ENCODE measurements around the gene SLC25A15.

SLC25A15 gene

DNA sequence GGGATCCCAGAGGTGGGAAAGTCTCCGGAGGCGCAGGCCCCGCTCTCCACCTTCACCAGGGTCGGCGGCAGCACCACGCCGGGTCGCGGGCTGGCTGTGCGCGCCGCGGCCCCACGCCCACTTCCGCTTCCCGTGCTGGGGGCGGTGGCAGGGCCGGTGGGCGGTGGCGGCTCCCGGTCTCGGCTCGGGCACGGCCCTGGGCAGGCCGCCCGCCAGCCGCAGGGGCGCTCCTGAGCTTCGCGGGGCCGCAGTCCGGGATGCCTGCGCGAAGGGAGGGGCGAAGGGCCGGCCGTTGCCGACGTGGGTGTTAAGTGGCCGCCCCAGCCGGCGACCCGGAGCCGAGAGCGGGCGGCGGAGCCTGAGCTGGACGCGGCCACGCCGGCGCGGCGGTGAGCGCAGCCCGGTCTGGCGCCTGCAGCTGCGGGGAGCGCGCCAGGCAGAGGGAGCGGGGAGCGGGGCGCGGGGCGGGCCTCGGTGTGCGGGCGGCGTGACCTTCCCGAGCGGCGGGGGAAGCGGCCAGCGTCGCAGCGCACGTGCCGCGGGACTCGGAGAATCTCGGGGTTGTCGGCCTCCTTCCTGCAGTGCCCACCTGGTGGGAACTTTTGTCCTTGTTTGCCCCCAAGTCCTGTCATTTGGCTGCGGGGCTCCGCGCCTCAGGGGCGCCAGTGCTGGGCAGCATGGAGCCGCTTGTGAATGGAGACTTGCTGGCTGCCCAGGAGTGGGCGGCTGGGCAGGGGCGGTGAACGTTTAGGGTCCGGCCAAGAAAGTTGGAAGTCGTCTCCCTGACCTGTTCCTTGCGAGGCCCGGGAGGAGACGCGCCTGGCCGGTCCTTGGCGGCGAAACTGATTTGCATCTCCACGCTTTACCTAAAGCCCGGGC is at the start of gene SLC25A15:
Gene SLC25A15, plus strand, starts transcription at position 337 of the 879 bp plus-strand sequence. CDS start 3,616 bp downstream, outside the sequence.
- DNase-seq: peak; percentile 77

DNA sequence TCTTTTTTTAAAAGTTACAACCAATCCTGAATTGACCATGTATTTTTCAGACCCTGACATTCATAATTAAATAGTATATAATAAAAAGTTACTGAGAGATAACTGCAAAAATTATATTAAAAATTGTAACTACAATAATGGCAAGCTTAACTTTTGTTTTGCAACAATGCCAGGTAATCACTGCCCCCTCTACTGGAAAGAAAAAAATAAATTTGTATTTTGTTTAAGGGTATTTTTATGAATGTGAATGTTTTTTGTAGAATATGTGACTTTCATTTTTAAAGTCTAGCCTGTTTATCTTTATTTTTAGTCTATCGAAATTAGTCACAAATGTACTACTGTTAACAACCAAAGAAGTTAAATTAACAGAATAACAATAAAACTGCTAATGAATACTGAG is 40.1 kb upstream of the SLC25A15 start:
- no peak for DNase-seq

- no peak for DNase-seq
These were observed 34.2 kb upstream of the SLC25A15 start for GRCh38 chr13:40755082-40755700.

- no peak for DNase-seq
These were observed 33.4 kb upstream of the SLC25A15 start for GRCh38 chr13:40756042-40756441.

GRCh38 chr13:40758811-40759210 is 30.6 kb upstream of the SLC25A15 start:
- no peak for DNase-seq

DNA sequence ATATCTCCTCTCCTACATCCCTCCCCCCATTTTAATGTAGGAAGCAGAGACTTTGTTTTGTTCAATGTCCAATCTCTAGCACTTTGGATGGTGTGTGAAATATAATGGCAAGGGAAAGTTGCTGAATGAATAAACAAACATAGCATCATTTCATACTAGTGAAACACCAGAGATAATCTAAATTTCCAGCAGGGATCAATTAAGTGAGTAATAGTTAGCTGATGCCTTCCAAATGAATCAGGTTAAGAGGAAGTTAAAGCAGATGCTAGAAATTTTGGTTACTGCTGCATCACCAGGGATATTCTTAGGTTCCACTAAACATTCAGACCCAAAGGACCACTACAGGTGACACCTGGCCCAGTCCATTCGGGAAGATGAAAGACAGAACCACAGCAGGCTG is 26.6 kb upstream of the SLC25A15 start:
- DNase-seq: no peak

DNA sequence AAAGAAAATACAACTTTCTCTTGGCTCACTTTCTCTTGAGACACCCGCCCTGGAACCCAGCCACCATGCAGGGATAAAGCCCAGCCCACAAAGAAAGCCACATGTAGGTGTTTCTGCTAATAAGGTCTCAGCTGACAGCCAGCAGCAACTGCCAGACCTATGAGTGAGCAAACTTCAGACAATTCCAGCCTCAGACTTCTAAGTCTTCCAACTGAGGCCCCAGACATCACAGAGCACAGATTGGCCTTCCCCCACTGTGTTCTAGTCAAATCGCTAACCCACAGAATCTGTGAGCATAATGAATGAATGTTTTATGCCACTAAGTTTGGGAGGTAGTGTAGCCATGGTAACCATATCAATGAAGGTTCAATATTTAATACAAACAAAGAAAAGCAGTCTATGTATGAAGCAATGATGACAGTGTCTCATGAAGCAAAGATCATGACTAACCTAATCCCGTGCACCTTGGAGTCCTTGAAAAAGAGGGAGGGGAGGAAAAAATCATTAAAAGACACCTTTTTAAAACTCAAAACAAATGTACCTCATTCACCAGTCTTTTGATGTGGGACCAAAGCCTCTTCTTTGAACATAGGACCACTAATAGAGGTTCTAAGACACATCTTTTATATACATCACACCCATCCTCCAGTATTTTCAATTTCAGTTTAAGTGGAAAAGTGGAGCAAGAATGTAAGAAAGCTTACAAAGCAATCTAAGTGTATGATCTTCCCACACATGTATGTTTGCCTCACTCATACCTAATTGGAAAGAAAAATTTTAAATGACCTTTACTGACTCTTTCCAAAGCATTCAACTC is 24.6 kb upstream of the SLC25A15 start:
- peak; percentile 31 for DNase-seq

DNA sequence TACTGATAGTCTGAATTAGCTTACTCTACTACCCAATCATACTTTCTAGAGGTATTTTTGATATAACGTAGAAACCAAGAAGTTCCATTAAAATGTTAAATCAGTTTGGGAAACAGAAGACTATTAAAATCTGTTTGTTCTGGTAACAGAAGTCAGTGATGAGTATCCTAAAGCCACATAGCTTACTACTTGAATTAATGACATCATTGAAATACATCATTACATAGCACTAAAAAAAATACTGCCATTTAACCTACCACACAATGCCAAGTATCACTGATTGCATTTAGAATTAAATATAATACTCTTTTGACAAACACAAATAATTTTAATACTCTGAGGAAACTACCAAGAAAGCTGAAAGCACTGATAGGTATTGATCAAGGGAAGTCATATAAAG is 23.8 kb upstream of the SLC25A15 start:
- no peak for DNase-seq

DNA sequence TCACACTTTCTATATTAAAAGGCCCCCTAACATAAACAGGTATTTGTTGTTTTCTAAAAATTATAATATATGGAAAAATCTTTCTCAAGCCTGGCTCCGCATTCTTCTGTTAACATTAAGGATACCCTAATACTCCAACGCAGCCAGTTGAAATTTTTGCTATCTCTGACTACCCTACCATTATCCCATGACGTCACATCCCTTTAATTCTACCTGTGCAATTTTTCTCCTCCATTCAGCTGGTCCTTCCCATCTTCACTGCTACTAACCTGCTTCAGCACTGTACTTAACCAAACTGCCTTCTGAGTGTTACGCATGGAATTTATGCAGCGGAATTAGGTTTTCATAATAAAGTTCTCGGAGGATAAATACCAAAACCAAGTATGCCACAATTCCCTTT is 19.4 kb upstream of the SLC25A15 start:
- DNase-seq: no peak

DNA sequence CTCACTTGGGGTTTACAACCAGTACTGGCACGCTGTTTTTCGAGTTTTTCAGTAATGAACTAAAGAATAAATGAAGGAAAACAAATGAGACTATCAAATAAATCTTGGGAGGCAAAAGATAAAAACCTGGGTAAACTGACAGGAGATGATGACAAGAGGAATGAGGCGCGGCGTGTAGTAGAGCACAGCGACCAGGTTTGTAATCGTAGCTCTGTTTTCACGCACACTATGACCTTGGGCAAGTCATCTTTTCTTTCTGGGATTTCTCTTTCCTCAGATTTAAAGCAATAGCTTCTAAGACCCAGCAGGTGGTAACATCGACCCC is 18.8 kb upstream of the SLC25A15 start:
- no peak for DNase-seq

DNA sequence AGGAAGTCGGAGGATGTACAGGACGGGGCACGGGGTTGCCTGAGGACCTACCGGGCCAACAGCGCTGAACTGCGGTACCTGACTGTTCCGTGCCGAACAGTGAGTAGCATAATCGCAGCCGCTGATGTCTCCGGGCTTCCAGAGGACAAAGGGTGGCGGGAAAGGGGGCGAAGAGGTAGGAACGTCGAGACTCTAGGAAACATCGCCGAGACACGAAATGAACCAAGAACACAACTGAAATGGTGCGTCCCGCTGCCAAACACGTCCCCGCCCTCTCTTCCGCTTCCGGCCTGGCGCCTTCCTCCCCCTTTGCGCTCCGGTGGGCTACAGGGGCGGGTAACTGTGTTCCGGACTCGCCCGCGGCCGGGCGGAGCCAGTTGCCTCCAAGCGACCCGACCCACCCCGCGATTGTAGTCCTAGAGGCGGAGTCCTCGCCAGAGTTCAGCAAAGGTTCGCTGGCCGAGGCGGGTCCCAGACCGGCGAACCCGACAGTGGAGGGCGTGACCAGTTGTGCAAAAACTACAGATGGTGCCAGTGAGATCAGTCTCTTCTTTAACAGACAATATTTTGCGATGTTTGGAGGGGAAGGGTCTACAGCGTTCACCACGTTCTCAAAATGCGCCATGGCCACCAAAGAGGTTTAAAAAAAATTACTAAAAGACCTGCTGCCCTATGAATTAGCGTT is 18.3 kb upstream of the SLC25A15 start, which contains the start of gene MRPS31:
Gene MRPS31, minus strand, starts transcription at position 257 of the 685 bp plus-strand sequence. Its CDS starts 54 bp downstream, at position 203.
- peak; percentile 97 for DNase-seq

DNA sequence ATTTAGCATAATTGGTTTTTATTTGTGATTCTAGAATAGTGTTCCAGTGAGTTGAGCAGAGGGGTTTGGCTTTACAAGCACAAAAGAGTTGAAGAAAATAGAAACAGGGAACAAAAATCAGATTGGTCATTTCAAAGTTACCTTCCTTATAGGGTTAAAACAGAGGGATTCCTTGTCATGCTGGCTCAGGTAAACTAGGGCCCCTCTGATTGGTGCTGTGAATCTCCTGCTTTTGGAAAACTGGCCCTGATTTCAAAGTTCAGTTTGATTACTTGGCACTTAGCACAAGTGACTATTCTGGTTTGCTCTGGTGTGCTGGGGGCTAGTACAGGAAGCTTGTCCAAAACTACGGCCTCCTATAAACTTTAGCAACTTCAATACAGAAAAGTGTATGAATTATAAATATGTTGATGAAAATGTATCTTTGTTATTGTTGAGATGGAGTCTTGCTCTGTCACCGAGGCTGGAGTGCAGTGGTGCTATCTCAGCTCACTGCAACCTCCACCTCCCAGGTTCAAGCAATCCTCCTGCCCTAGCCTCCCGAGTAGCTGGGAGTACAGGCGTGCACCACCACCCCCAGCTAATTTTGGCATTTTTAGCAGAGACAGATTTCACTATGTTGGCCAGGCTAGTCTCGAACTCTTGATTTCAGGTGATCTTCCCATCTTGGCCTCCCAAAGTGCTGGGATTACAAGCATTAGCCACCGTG is 16.5 kb upstream of the SLC25A15 start:
- no peak for DNase-seq

GRCh38 chr13:40774672-40775071 is 14.7 kb upstream of the SLC25A15 start:
- DNase-seq: no peak

GRCh38 chr13:40776232-40776631 is 13.2 kb upstream of the SLC25A15 start:
- DNase-seq: no peak

DNA sequence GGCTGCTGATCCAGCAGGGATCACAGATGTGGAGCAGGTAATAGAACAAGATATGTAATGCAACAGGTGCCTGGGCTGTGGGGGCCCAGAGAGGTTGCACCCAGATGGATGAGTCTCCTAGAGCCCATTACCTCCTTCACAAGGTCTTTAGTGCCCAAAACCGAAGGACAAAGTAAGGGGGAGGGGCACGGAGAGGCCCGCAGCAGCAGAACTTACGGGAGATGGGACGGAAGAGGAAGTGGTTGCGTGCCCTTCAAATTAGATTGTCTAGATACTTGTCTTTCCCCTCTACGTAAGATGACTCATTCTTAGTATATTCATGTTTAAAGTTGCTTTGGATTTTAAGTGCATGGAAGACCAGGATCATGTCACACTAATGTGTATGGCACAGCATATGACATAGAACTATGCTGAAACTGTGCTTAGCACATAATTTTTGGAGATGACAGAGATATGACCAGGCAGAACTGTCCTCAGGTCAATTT is 12.7 kb upstream of the SLC25A15 start:
- peak; percentile 67 for DNase-seq

DNA sequence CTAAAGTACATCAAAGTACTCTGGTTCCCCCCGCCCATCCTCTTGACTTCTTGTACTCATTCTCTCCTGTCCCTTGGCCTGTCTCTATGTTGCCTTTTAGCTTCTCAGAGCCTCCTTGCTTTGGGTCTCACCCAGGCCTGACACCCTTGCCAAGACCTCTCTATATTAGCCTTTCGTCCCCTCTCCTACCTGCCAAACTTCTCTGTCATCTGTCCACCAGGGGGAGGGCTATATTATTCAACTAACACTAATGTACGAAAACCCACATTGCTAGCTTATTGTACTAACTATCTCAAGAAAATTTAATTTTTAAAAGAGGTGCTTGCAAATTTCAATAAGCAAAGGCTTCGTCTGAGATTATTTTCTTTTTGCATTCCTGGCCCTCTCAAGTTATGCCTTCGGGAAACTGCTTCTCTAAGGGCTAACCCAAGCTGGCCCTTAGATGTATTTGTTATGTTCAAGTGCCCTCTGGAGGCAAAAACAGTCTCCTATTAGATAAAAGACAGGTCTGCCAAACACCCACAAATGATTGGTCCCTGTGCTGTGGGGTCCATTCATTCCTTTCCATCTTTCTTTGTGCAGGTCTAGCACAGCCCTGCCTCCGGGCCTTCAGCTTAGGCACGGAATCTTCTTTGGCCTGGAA is 12.1 kb upstream of the SLC25A15 start:
- peak; percentile 46 for DNase-seq

DNA sequence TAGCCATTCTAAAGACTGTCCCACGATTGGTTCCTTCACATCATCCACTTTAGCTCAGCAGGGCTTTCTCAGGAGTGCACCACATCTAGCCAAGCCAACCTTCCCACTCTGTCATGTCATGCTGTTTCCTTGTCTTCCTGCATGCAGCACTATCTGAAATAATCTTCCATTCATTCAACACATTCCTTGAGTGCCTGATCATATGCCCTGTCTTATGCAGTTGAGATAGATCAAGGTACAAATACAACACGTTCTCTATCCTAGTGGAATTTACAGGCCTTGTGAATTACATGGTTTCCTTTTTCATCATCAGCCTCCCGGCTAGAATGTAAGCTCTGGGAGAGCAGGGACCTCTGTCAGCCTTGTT is 11.6 kb upstream of the SLC25A15 start:
- DNase-seq: no peak

- DNase-seq: no peak
These were observed 10.4 kb upstream of the SLC25A15 start for GRCh38 chr13:40779049-40779448.

- DNase-seq: no peak
These were observed 9.6 kb upstream of the SLC25A15 start for GRCh38 chr13:40779796-40780285.

DNA sequence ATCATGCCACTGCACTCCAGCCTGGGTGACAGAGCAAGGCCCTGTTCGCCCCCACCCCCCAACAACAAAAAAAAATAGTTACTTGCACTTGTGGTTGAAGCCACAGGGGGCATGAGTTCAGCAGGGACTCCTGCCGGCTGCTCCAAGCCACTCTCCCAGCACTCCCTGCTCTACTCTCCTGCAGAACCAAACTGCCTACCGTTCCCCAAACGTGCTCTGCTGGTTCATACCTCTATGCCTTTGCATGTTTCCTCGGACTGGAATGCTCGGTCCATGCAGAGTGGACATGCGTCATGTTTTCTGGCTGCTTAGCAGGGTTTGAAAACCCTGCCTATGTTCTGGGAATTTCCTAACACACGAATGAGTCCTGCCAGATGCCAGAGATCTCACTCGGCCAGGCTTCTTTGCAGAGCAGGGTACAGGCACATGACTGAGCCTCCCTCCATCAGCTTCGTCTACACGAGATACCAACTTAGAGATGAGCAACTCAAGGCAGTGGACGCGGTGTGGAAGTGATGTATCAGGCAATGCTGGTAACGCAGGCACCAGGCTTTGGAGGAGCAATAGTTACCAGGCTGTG is 8.5 kb upstream of the SLC25A15 start:
- DNase-seq: no peak

DNA sequence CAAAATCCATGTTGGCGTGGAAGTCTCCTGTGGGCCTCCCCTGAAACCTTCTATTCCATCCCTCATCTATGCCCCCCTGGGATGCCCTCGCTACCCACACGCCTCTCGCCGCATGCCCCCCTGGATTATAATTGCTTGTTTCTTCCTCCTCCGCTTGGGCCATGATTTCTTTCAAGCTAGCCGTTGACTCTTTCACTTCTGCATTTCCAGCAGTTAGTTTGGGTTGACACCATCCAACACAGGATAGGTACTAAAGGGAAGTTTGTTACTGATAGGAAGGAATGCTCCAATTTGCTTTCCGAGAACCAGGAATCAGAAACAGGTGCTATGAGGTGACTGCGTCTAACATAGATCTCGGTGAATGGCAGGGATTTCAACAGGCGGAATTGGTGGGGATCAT is 7.7 kb upstream of the SLC25A15 start:
- no peak for DNase-seq

All from activated T-cell treated with anti-CD3 and anti-CD28 coated beads, Interleukin-2, amount 50 U/mL, for 1 hour (primary cell).